H1 (cell line): ENCODE results near the gene LRRC42. TPM values are rescaled to one million over a fixed set of nuclear protein-coding genes. Genes with fewer than 3 reads are reported as not detected.

ENCODE experiments used
- BCL11A ChIP-seq, 2 experiments: IDR thresholded peaks; one replicate each; pipeline ENCODE4 v1.6.1; 2011; ENCODE audit warnings: low read depth in 2 of 2, low read length in 2 of 2, mild to moderate bottlenecking in 2 of 2
- CHD2 ChIP-seq: IDR thresholded peaks from 2 replicates; pipeline ENCODE4 v1.6.1; 2012; ENCODE audit warnings: low read length, improper control_type of control experiment
- EP300 ChIP-seq, 2 experiments: IDR thresholded peaks; 1 replicate in 1 of 2; 2 replicates in 1 of 2; pipeline ENCODE4 v1.6.1; 2011 to 2012; ENCODE audit warnings: low read depth in 2 of 2, low read length in 2 of 2, mild to moderate bottlenecking in 2 of 2, borderline replicate concordance in 1 of 2, inconsistent platforms in 1 of 2, moderate library complexity in 1 of 2
- FOSL1 ChIP-seq: IDR thresholded peaks from 2 replicates; pipeline ENCODE4 v1.6.1; 2011; ENCODE audit warnings: mild to moderate bottlenecking, low read depth, low read length, moderate library complexity; ENCODE audit not compliant: insufficient read depth
- KDM4A ChIP-seq: IDR thresholded peaks from one replicate; pipeline ENCODE4 v1.7.1; 2012; ENCODE audit warnings: low read depth, mild to moderate bottlenecking, moderate library complexity, low read length, inconsistent platforms; ENCODE audit not compliant: severe bottlenecking
- RBBP5 ChIP-seq: IDR thresholded peaks from 2 replicates; pipeline ENCODE4 v1.7.1; 2012; ENCODE audit warnings: low read depth, mild to moderate bottlenecking, inconsistent platforms, low read length, moderate library complexity, borderline replicate concordance
- ZNF274 ChIP-seq: IDR thresholded peaks from 2 replicates; pipeline ENCODE4 v1.7.0; 2012; ENCODE audit warnings: low read length, borderline replicate concordance; ENCODE audit errors: extremely low read depth
- polyA plus RNA-seq, 7 experiments: library from polyadenylated mRNA; depleted of rRNA in 3 of 7; stranded (reverse) in 5 of 7; unstranded in 2 of 7; fragments of >200 nt in 5 of 7; fragments of 200-250 nt in 2 of 7; gene quantifications; 1 replicate in 5 of 7; 2 replicates in 1 of 7; 4 replicates in 1 of 7; pipeline versions ENCODE4 v1.2.1 to v1.2.3, GENCODE V29; 2011 to 2013; ENCODE audit warnings: missing spikeins in 2 of 7, mixed read lengths in 2 of 7
- total RNA-seq: library from RNA; stranded (reverse); fragmentation: NEBNext Ultra II Directional; extraction: Animal tissue kit (Norgen Biotek cat#: 25700); gene quantifications from 2 replicates; pipeline ENCODE4 v1.2.1, GENCODE V29; 2021

The LRRC42 gene
- total and polyA plus RNA-seq, 2 of the 8 experiments (the other 6 are each of a cell fraction or from before 2014, with no cell fraction given) = 38.2 to 54.1 TPM

- TF ChIP-seq BCL11A (IDR thresholded peaks at IDR 0.05; ENCODE audit: low read depth in 2 of 2, low read length in 2 of 2) = no peak
- TF ChIP-seq ZNF274 = no peak
- no peak for TF ChIP-seq CHD2
- TF ChIP-seq FOSL1 = no peak
- TF ChIP-seq EP300 (IDR thresholded peaks at IDR 0.05; ENCODE audit: borderline replicate concordance in 1 of 2, low read depth in 2 of 2, low read length in 2 of 2) = no peak
- TF ChIP-seq KDM4A = no peak
- TF ChIP-seq RBBP5 = no peak
- TF ChIP-seq, all 59 proteins: peak for 0
Measured at GRCh38 chr1:54012008-54012325, 65.8 kb downstream of the LRRC42 start (continued).
